ENCODE results near the gene KIT.

- TF ChIP-seq CTCF (conservative IDR thresholded peaks at IDR 0.05; ENCODE audit: low read length) (no peak), EZH2phosphoT487 (IDR thresholded peaks at IDR 0.05; ENCODE audit: borderline replicate concordance) (no peak)
Observed at GRCh38 chr4:54709400-54709799, 51.6 kb downstream of the KIT start.

Data from Loucy (cell line).